PC-9 (cell line): ENCODE measurements around the gene TMTC2.

Source experiments
- EZH2 ChIP-seq: fragments of 200-600 bp; sonication (generic); IDR thresholded peaks from 2 replicates; pipeline ENCODE4 v1.8.0; 2017; ENCODE audit warnings: antibody characterized with exemption, low read depth
- TF ChIP-seq, protein P1 (sequence below): fragments of 200-600 bp; sonication (generic); conservative IDR thresholded peaks from 2 replicates; pipeline ENCODE4 v1.6.1; 2017; ENCODE audit warnings: mixed run types, antibody characterized with exemption, mild to moderate bottlenecking, moderate library complexity

DNA sequence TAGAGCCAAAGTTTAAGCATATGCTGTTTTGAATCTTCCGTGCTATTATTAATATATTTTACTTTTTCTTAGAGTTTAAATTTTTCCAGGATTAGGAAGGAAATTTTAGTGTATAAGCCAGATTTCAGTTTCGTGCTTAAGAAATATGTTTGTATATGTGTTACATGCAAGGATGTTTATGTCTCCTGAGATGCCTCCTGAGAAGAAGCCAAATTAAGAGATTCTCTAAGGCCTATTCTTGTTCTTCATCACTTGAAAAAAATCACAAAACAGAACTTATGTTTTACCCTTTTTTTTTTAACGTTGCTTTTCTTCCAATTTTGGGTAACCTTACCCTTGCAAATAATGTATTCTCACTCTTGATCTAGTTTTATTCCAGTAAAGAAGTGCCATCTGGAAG, 412.7 kb downstream of the TMTC2 start:
- TF ChIP-seq, protein P1, sequence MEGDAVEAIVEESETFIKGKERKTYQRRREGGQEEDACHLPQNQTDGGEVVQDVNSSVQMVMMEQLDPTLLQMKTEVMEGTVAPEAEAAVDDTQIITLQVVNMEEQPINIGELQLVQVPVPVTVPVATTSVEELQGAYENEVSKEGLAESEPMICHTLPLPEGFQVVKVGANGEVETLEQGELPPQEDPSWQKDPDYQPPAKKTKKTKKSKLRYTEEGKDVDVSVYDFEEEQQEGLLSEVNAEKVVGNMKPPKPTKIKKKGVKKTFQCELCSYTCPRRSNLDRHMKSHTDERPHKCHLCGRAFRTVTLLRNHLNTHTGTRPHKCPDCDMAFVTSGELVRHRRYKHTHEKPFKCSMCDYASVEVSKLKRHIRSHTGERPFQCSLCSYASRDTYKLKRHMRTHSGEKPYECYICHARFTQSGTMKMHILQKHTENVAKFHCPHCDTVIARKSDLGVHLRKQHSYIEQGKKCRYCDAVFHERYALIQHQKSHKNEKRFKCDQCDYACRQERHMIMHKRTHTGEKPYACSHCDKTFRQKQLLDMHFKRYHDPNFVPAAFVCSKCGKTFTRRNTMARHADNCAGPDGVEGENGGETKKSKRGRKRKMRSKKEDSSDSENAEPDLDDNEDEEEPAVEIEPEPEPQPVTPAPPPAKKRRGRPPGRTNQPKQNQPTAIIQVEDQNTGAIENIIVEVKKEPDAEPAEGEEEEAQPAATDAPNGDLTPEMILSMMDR, result no peak
- no peak for TF ChIP-seq EZH2
